ENCODE measurements around the gene OSBPL2.

DNA sequence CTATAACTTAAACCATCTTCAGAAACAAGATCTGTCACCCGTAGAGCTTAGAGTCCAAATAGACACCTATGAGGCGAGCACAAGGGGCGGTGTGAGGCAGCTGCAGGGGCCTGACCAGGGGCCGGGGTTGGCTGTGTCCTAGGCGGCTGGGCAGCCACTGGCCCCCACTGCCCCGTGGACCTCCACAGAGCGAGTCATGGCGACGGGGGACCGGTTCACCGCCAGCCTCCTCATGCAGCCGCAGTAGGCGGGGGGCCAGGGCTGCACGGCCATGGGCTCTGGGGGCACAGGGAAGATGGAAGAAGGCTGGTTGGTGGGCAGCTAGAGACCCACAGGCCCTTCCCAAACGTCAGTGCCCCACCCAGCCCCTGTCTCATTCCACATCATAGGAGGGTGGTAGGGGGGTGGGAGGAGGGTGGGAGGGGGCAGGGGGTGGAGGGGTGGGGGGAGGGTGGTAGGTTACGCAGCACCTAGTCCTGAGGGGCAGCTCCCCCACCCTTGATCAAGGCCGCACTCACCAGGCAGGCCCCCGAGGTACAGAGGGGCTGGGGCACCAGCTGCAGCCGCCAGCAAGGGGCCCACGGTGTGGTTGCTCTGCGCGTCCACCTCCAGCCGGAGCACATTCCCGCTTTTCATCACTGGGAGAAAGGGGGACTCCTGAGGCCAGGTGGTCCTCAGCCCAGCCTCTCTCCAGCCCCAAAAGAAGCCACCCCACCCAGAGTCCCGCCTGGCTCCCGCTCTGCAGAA is 71.0 kb downstream of the OSBPL2 start:
- TF ChIP-seq POLR2A (IDR thresholded peaks at IDR 0.05; ENCODE audit: low read depth, low read length) = peak; percentile 47; the same call in 1 of the 2 replicates
- TF ChIP-seq POLR2AphosphoS5 (IDR thresholded peaks at IDR 0.05; ENCODE audit: low read depth, low read length) = peak; percentile 43; the same call in 1 of the 2 replicates

Measured in GM12891 (cell line).